ENCODE results near the gene UBXN1.

Gene UBXN1

GRCh38 chr11:62678770-62679696 is at the start of gene UBXN1:
Gene UBXN1 (minus strand): TSS chr11:62679073. CDS start chr11:62678923, 150 bp downstream.
- in situ Hi-C loops (cut with MboI; ENCODE audit: low sequenced_read_pairs), result no loop called here

- in situ Hi-C loops (cut with MboI; ENCODE audit: low sequenced_read_pairs), result no loop called here
Measured at GRCh38 chr11:62728171-62728988, 49.5 kb upstream of the UBXN1 start, which contains the start of gene TTC9C. Gene TTC9C (plus strand): TSS chr11:62728486. CDS start chr11:62728849, 363 bp downstream.

- in situ Hi-C loops (cut with MboI; ENCODE audit: low sequenced_read_pairs), result no loop called here
Measured at GRCh38 chr11:62727872-62728170, 48.9 kb upstream of the UBXN1 start.

GRCh38 chr11:62727165-62727871 is 48.4 kb upstream of the UBXN1 start, which contains the start of gene HNRNPUL2:
Gene HNRNPUL2 (minus strand): TSS chr11:62727457. CDS start chr11:62727156, 301 bp downstream.
- in situ Hi-C loops (cut with MboI; ENCODE audit: low sequenced_read_pairs), result no loop called here

- in situ Hi-C loops (cut with MboI; ENCODE audit: low sequenced_read_pairs), result no loop called here
Measured at GRCh38 chr11:62726915-62727164, 48.0 kb upstream of the UBXN1 start.

GRCh38 chr11:62726156-62726914 is 47.5 kb upstream of the UBXN1 start:
- in situ Hi-C loops (cut with MboI; ENCODE audit: low sequenced_read_pairs), result no loop called here

GRCh38 chr11:62725646-62726045 is 46.8 kb upstream of the UBXN1 start:
- in situ Hi-C loops (cut with MboI; ENCODE audit: low sequenced_read_pairs), result no loop called here

- in situ Hi-C loops (cut with MboI; ENCODE audit: low sequenced_read_pairs), result no loop called here
Measured at GRCh38 chr11:62724171-62724570, 45.3 kb upstream of the UBXN1 start.

GRCh38 chr11:62721994-62722393 is 43.1 kb upstream of the UBXN1 start:
- in situ Hi-C loops (cut with MboI; ENCODE audit: low sequenced_read_pairs), result no loop called here

GRCh38 chr11:62719302-62719978 is 40.6 kb upstream of the UBXN1 start:
- in situ Hi-C loops (cut with MboI; ENCODE audit: low sequenced_read_pairs), result no loop called here

- in situ Hi-C loops (cut with MboI; ENCODE audit: low sequenced_read_pairs), result no loop called here
Measured at GRCh38 chr11:62716816-62717215, 37.9 kb upstream of the UBXN1 start.

GRCh38 chr11:62716206-62716605 is 37.3 kb upstream of the UBXN1 start:
- in situ Hi-C loops (cut with MboI; ENCODE audit: low sequenced_read_pairs), result no loop called here

- in situ Hi-C loops (cut with MboI; ENCODE audit: low sequenced_read_pairs), result no loop called here
Measured at GRCh38 chr11:62715150-62716130, 36.6 kb upstream of the UBXN1 start.

GRCh38 chr11:62713343-62713742 is 34.5 kb upstream of the UBXN1 start:
- in situ Hi-C loops (cut with MboI; ENCODE audit: low sequenced_read_pairs), result no loop called here

- in situ Hi-C loops (cut with MboI; ENCODE audit: low sequenced_read_pairs), result no loop called here
Measured at GRCh38 chr11:62712861-62713260, 34.0 kb upstream of the UBXN1 start.

- in situ Hi-C loops (cut with MboI; ENCODE audit: low sequenced_read_pairs), result no loop called here
Measured at GRCh38 chr11:62712276-62712812, 33.5 kb upstream of the UBXN1 start.

- in situ Hi-C loops (cut with MboI; ENCODE audit: low sequenced_read_pairs), result no loop called here
Measured at GRCh38 chr11:62710001-62710345, 31.1 kb upstream of the UBXN1 start.

GRCh38 chr11:62709247-62710000 is 30.6 kb upstream of the UBXN1 start:
- in situ Hi-C loops (cut with MboI; ENCODE audit: low sequenced_read_pairs), result no loop called here
